IgD-negative memory B cell (primary cell): ENCODE results near the gene FIGLA. TPM values are rescaled to one million over a fixed set of nuclear protein-coding genes. Genes with fewer than 3 reads are reported as not detected.

ENCODE experiments used
- H3K27ac Mint-ChIP-seq, 3 donors: one replicate each; pipeline ENCODE4 v1.8.0; 2020 to 2022; ENCODE audit warnings: mild to moderate bottlenecking in 3 of 3, mixed read lengths in 3 of 3, moderate library complexity in 1 of 3
- H3K27me3 Mint-ChIP-seq: one replicate; pipeline ENCODE4 v1.8.0; 2021; ENCODE audit warnings: mixed read lengths
- H3K36me3 Mint-ChIP-seq: one replicate; pipeline ENCODE4 v1.8.0; 2020; ENCODE audit warnings: mild to moderate bottlenecking, mixed read lengths
- H3K4me1 Mint-ChIP-seq, 3 donors: one replicate each; pipeline ENCODE4 v1.8.0; 2020 to 2022; ENCODE audit warnings: mixed read lengths in 3 of 3, mild to moderate bottlenecking in 1 of 3
- H3K4me3 Mint-ChIP-seq, 4 donors: one replicate each; pipeline ENCODE4 v1.8.0; 2020 to 2022; ENCODE audit warnings: mild to moderate bottlenecking in 4 of 4, mixed read lengths in 4 of 4, moderate library complexity in 3 of 4
- H3K9me3 Mint-ChIP-seq, 3 donors: one replicate each; pipeline ENCODE4 v1.8.0; 2020 to 2021; ENCODE audit warnings: mixed read lengths in 3 of 3, mild to moderate bottlenecking in 1 of 3
- polyA plus RNA-seq: library from polyadenylated mRNA; unstranded; fragments of 300-500 nt; fragmentation: Illumina TruSeq; gene quantifications from one replicate; pipeline ENCODE4 v1.2.3, GENCODE V29; 2021

The FIGLA gene
- polyA plus RNA-seq, 1 donor from 2014 or later: not detected

DNA sequence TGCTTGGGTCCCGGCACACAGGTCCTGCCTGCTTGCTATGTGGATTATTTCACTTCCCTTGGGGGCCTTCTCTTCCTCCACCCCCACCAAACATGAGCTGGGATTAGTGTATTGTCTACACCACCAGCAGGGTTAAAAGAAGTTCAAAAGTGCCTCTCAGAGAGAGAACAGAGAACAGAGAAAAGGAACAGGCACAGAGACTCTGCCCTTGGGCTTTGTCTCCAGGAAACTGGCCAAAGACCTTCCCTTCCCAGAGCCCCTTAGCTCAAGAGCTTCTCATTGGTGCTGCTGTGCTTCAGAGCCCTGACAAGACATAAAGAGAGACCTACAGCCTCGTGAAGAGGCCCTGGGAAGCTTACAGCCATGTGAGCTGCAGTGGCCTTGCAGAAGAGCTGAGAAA, 7.1 kb upstream of the FIGLA start:
- Mint-ChIP-seq H3K9me3 (peaks cover 3 to 8% (median 7%) of the 10 kb centered on the region in 3 donors), H3K27ac (no peak overlapping the region), H3K4me3 (no peak overlapping the region), H3K27me3 (peaks cover 11% of the 10 kb centered on the region), H3K4me1 (peaks cover 0 to 4% (median 0%) of the 10 kb centered on the region in 3 donors), H3K36me3 (no peaks in the 10 kb centered on the region)

- H3K9me3 Mint-ChIP-seq: peaks cover 3 to 8% (median 7%) of the 10 kb centered on the region in 3 donors
- H3K27ac Mint-ChIP-seq: peak overlapping the region in 1 of 3 donors; percentile 65
- H3K36me3 Mint-ChIP-seq: peaks cover 3% of the 10 kb centered on the region
- H3K27me3 Mint-ChIP-seq: peaks cover 18% of the 10 kb centered on the region
- peaks cover 0 to 4% (median 3%) of the 10 kb centered on the region in 3 donors for H3K4me1 Mint-ChIP-seq
- no peak overlapping the region for H3K4me3 Mint-ChIP-seq
Observed at GRCh38 chr2:70796262-70796661, 5.8 kb upstream of the FIGLA start.

- peaks cover 23% of the 10 kb centered on the region for H3K27me3 Mint-ChIP-seq
- H3K9me3 Mint-ChIP-seq: peaks cover 3 to 8% (median 4%) of the 10 kb centered on the region in 3 donors
- H3K27ac Mint-ChIP-seq: no peak overlapping the region
- H3K4me3 Mint-ChIP-seq: no peak overlapping the region
- H3K36me3 Mint-ChIP-seq: peaks cover 3% of the 10 kb centered on the region
- H3K4me1 Mint-ChIP-seq: peaks cover 0 to 4% (median 3%) of the 10 kb centered on the region in 3 donors
Observed at GRCh38 chr2:70795164-70795995, 4.9 kb upstream of the FIGLA start.

DNA sequence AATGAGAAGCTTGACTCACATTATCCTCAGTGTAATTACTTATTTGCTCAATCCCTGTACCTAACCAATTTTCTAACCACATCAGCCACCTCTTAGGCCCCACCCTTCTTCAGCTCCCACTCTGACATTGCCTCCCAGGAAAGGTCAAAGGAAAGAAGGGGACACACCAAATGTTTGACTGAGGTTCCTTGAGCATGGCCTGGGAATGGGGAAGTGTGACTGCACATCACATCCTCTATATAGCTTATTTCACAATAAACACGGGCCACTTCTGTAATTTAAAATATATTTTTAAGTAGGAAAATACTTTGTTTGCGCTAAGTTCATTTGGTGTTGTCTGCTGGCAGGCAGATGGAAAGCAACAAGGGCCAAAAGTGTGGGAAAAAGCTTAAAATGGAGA, 3.0 kb upstream of the FIGLA start:
- Mint-ChIP-seq H3K4me1 (peaks cover 5 to 9% (median 6%) of the 10 kb centered on the region in 3 donors), H3K27ac (no peak overlapping the region), H3K27me3 (peaks cover 30% of the 10 kb centered on the region), H3K9me3 (peaks cover 0 to 2% (median 0%) of the 10 kb centered on the region in 3 donors), H3K4me3 (no peak overlapping the region), H3K36me3 (peaks cover 5% of the 10 kb centered on the region)

DNA sequence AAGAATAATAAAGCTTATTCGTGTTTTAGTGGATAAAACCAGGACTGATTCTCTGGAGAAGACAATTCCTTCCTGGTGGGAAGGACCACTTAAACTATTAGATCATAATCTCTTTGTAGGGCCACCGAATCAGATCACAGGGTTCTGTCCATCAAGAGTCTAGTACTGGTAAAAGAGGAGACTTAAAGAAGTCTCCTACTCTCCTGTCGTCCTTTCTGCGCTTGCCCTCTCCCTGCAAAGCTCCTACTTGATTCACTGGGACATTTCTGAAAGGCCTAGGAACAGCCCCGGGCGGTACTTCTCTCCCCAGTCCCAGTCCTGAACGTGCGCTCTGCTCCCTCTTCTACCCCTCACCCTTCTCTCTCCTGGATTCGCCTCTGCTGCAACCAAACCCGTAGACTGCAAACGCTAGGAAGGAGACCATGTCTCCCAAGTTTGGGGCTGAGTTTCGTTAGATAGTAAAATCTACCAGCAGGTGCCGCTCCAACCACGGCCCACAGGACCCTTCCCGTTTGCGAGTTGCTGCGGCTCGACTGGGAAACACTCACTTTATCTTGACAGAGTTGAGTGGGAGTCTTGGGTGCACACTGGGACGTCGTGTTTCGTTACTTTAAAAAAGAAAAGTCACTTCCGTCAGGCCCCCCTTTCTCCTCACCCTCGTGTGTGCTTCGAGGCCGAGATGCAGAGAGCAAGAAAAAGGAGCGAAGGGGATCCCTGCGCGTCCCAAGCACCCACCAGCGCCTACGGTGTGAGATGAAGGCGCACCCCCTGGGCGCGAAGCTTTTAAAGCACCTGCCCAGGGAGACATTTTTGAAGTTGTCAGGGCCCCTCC, 923 bp downstream of the FIGLA start:
- peak overlapping the region in 1 of 3 donors; percentile 59 for H3K27ac Mint-ChIP-seq
- peak overlapping the region; percentile 44 to 95 (median 82) for H3K4me3 Mint-ChIP-seq
- H3K27me3 Mint-ChIP-seq: peaks cover 32% of the 10 kb centered on the region
- H3K36me3 Mint-ChIP-seq: peaks cover 5% of the 10 kb centered on the region
- peaks cover 5 to 6% (median 5%) of the 10 kb centered on the region in 3 donors for H3K4me1 Mint-ChIP-seq
- H3K9me3 Mint-ChIP-seq: no peaks in the 10 kb centered on the region

DNA sequence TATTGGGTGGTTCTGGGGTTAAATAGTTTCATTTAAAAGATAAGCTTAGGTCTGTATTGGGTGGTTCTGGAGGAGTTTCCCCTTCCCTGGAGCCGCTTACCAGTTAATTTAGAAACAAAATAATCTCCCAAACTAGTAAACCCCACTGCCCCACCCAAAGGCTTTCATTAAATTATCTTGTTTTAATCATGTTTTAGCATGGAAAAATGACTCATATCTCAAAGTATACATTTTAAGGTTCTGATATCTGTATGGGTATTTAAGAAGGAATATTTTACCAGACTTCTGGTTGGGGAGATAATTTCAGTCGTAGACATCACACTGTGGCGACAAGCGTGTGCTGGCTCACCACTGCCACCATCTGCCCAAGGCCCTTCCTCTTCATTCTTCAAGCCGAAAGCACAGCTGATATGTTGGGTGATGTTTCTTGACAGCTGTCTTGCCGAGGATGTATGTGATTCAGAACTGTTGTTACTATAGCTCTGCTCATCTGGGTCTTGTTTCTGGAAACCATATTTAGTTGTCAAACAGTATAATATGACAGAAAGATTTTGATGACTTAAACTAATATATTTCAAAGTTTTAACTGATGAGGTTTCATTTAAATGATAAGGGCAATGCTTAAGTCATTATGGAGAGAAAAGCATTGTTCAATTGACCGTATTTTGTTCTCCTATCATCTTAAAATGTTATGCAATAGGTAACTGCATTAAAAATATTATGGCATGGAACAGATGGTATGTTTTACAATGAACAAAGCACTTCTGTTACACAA, 5.1 kb downstream of the FIGLA start:
- H3K9me3 Mint-ChIP-seq: no peaks in the 10 kb centered on the region
- no peak overlapping the region for H3K27ac Mint-ChIP-seq
- no peak overlapping the region for H3K4me3 Mint-ChIP-seq
- peaks cover 2% of the 10 kb centered on the region for H3K36me3 Mint-ChIP-seq
- H3K27me3 Mint-ChIP-seq: peaks cover 16% of the 10 kb centered on the region
- peaks cover 2 to 6% (median 5%) of the 10 kb centered on the region in 3 donors for H3K4me1 Mint-ChIP-seq

DNA sequence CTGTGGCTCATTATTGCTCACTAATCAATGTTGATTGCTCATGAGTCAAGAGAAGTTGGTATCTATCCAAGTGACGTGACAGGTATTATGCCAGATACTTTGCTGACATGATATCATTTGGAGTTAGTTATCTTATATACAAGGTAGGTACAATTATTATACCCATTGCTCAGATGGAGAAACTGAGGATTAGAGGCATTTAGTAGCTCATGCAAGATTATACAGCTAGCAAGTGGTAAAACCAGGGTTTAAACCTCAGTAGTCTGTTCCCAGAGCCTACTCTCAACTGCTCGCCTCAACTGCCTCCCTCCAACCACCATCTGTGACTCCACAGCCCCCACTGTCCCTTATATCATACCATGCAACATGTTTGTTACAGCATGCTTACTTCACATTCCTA, 6.1 kb downstream of the FIGLA start:
- no peak overlapping the region for H3K4me3 Mint-ChIP-seq
- peaks cover 11% of the 10 kb centered on the region for H3K27me3 Mint-ChIP-seq
- no peak overlapping the region for H3K27ac Mint-ChIP-seq
- H3K36me3 Mint-ChIP-seq: no peaks in the 10 kb centered on the region
- H3K9me3 Mint-ChIP-seq: no peaks in the 10 kb centered on the region
- peaks cover 0 to under 1% (median 0%) of the 10 kb centered on the region in 3 donors for H3K4me1 Mint-ChIP-seq

DNA sequence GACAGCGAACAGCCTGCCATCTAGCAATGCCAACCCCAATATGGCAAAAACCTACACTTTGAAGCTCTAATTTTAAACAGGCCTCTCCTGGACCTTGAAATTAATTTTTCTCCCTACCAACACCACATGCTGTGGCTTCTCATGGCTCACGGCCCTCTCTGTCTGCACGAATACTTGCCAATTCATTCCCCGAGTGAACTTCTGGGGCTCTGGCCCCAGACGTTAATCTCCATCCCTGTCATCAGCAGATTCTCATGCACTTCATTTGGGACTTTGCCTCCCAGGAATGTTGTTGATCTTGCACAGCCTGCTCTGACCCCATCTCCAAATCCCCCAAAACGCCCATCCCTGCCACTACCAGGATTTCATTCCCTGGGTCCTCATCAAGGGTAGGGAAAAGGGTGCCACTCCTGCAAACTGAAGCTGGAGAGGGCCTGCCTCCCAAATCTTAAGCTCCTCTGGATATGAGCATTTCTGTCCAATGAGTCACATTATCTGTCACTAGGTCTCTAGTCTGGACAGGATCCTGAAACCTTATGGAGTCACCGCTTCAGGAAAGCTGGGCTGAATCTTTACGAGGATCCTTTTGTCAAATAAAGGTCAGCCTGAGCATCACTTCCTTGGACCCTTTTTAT, 10.4 kb downstream of the FIGLA start:
- H3K27me3 Mint-ChIP-seq: peaks cover 11% of the 10 kb centered on the region
- no peak overlapping the region for H3K27ac Mint-ChIP-seq
- no peaks in the 10 kb centered on the region for H3K4me1 Mint-ChIP-seq
- no peaks in the 10 kb centered on the region for H3K36me3 Mint-ChIP-seq
- peaks cover 0 to 2% (median 0%) of the 10 kb centered on the region in 3 donors for H3K9me3 Mint-ChIP-seq
- H3K4me3 Mint-ChIP-seq: no peak overlapping the region

DNA sequence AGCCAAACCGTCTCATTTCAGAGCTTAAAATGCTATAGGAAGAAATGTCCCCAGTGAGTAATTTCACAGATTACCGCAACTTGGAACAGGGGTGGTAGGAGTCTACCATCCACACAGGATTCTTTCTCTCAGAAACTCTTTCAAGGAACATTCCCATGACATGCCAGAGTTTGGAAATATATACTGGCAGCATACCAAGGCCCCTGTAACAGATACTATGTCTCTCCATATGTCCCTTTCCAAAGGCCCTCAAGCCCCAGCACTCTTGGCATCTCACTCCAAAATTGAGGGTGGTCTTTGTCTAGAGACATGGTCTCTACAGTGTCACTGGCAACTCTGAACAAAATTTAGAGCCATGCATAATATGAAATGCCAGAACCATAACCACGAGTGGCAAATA, 11.0 kb downstream of the FIGLA start:
- Mint-ChIP-seq H3K4me3 (no peak overlapping the region), H3K36me3 (no peaks in the 10 kb centered on the region), H3K27me3 (peaks cover 11% of the 10 kb centered on the region), H3K9me3 (peaks cover 0 to 2% (median 0%) of the 10 kb centered on the region in 3 donors), H3K4me1 (no peaks in the 10 kb centered on the region), H3K27ac (no peak overlapping the region)

DNA sequence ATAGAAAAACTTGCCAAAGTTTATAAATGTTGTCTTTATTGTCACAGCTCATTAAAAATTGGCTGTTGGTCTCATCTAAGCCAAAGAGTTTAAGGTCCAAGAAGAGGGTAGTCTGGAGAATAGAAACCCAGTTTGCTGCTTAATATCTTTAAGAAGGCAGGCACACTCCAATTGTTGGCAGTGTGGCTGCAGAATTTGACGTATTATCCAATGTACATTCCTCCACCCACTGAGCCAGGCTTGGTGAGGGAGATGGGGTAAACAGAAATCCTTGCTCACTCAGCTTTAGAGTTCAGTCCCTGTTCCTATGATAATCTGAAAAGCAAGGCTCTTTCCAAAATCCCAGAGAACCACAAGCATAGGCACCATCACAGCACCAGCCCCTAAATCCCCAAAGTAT, 11.8 kb downstream of the FIGLA start:
- H3K4me1 Mint-ChIP-seq: no peaks in the 10 kb centered on the region
- peaks cover 0 to 7% (median 3%) of the 10 kb centered on the region in 3 donors for H3K9me3 Mint-ChIP-seq
- H3K36me3 Mint-ChIP-seq: no peaks in the 10 kb centered on the region
- no peak overlapping the region for H3K27ac Mint-ChIP-seq
- no peak overlapping the region for H3K4me3 Mint-ChIP-seq
- peaks cover 16% of the 10 kb centered on the region for H3K27me3 Mint-ChIP-seq

GRCh38 chr2:70777450-70777849, 13.0 kb downstream of the FIGLA start:
- Mint-ChIP-seq H3K9me3 (peaks cover 0 to 11% (median 8%) of the 10 kb centered on the region in 3 donors), H3K4me3 (no peak overlapping the region), H3K4me1 (no peaks in the 10 kb centered on the region), H3K36me3 (no peaks in the 10 kb centered on the region), H3K27me3 (peaks cover 16% of the 10 kb centered on the region), H3K27ac (no peak overlapping the region)

DNA sequence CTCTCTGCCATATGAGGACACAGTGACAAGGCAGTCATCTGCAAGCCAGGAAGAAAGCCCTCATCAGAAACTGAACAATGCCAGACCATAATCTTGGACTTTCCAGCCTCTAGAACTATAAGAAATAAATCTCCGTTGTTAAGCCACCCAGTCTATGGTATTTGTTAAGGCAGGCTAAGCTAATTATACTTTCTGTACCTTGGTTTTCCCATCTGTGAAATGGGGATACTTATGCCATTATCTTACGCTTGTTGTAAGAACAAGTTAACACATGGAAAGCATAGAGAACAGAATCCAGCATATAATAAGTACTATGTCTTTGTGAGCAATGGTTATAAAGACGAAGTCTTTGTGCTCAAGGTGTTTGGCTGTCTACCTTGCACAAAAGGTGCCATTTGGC, 14.2 kb downstream of the FIGLA start:
- Mint-ChIP-seq H3K9me3 (peaks cover 0 to 11% (median 10%) of the 10 kb centered on the region in 3 donors), H3K36me3 (no peaks in the 10 kb centered on the region), H3K27me3 (peaks cover 19% of the 10 kb centered on the region), H3K4me3 (no peak overlapping the region), H3K4me1 (no peaks in the 10 kb centered on the region), H3K27ac (no peak overlapping the region)

DNA sequence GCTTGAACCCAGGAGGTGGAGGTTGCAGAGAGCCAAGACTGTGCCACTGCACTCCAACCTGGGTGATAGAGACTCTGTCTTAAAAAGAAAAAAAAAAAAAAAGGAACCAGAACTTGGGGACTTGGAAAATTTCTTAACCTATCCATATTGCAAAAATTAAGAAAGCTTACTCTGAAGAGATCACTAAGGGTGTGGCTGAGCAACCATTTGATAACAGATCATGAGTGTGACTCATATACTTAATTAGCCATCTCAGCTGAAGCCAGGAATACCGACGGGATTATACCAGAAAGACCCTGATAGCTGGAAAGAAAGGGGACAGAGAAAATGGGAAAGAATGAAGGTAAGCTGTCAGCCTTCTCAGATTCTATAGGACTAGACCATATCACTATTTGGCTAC, 15.3 kb downstream of the FIGLA start:
- Mint-ChIP-seq H3K36me3 (no peaks in the 10 kb centered on the region), H3K4me3 (no peak overlapping the region), H3K9me3 (peaks cover 0 to 11% (median 10%) of the 10 kb centered on the region in 3 donors), H3K27me3 (peaks cover 19% of the 10 kb centered on the region), H3K4me1 (no peaks in the 10 kb centered on the region), H3K27ac (no peak overlapping the region)

DNA sequence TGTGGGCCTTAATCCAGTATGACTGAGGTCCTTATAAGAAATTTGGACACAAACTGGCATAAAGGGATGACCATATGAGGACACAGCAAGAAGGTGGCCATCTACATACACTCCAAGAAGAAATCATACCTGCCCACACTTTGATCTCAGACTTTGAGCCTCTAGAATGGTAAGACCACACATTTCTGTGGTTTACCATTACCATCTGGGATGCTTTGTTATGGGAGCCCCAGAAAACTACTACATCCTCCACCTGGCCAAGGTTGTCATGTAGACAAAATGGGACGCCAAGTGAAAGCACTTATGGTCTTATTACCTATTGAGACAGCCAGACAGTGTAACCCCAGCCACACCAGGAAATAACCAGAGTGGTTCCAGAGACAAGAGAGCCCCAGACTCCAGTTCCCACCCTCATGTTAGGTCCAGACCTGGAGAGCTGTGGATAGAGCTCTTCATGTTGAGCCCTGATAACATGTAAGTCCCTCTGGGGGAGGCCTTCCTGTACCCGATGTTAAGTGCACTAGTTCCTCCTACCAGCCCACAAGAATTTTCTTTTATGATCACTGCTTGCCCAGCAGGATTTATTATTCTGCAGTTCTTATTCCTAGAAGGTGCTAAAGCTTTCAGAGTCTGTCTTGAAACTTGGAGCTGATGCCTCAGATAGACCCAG, 17.8 kb downstream of the FIGLA start:
- H3K27ac Mint-ChIP-seq: no peak overlapping the region
- H3K9me3 Mint-ChIP-seq: peaks cover 0 to 11% (median 10%) of the 10 kb centered on the region in 3 donors
- no peaks in the 10 kb centered on the region for H3K36me3 Mint-ChIP-seq
- H3K4me1 Mint-ChIP-seq: peaks cover 0 to 2% (median 2%) of the 10 kb centered on the region in 3 donors
- H3K4me3 Mint-ChIP-seq: no peak overlapping the region
- peaks cover 19% of the 10 kb centered on the region for H3K27me3 Mint-ChIP-seq
